GM23248 (cell line): Measurements from ENCODE around the gene WNK4.

Source experiments
- EZH2 ChIP-seq: fragments of 200-600 bp; sonication (generic); IDR thresholded peaks from 2 replicates; pipeline ENCODE4 v1.6.1; 2018; ENCODE audit warnings: antibody characterized with exemption, mild to moderate bottlenecking; ENCODE audit not compliant: insufficient read depth, poor library complexity, severe bottlenecking
- EZH2phosphoT487 ChIP-seq: fragments of 200-600 bp; sonication (generic); IDR thresholded peaks from 2 replicates; pipeline ENCODE4 v1.6.1; 2018; ENCODE audit warnings: antibody characterized with exemption, moderate library complexity, mild to moderate bottlenecking, low read depth; ENCODE audit not compliant: insufficient read depth

- TF ChIP-seq EZH2 (no peak), EZH2phosphoT487 (no peak)
Observed at GRCh38 chr17:42743595-42744282, 36.7 kb upstream of the WNK4 start.
